Activated B cell treated with CpG ODN at 0.5 μM for 24 hours (primary cell): ENCODE data around the gene TMEM198. TPM values are rescaled to one million over a fixed set of nuclear protein-coding genes. Genes with fewer than 3 reads are reported as not detected.

ENCODE experiments used
- ATAC-seq: fragments of 200-7000 bp; cut with Tn5 transposase; one replicate; pipeline ENCODE4 v1.10.0; 2021; ENCODE audit warnings: low read depth, mild to moderate bottlenecking, moderate library complexity
- CTCF ChIA-PET: fragments of 350-600 bp; sonication (Branson Sonifier 250); formaldehyde crosslinking; loops from one replicate; lab custom pipeline; 2021; ENCODE audit warnings: antibody characterized with exemption; lab: Charles Lee
- POLR2A ChIA-PET: fragments of 350-600 bp; sonication (Branson Sonifier 250); formaldehyde crosslinking; loops from one replicate; lab custom pipeline; 2021; ENCODE audit warnings: antibody characterized with exemption; lab: Charles Lee
- DNase-seq: peaks from one replicate; pipeline ENCODE4 v3.0.0; 2022
- H3K27ac Mint-ChIP-seq: one replicate; pipeline ENCODE4 v1.8.0; 2020; ENCODE audit warnings: mixed read lengths
- H3K27me3 Mint-ChIP-seq: one replicate; pipeline ENCODE4 v1.8.0; 2021; ENCODE audit warnings: mixed read lengths
- H3K36me3 Mint-ChIP-seq: one replicate; pipeline ENCODE4 v1.8.0; 2021; ENCODE audit warnings: low read depth, mixed read lengths
- H3K4me1 Mint-ChIP-seq: one replicate; pipeline ENCODE4 v1.8.0; 2021; ENCODE audit warnings: mixed read lengths
- H3K4me3 Mint-ChIP-seq: one replicate; pipeline ENCODE4 v1.8.0; 2020; ENCODE audit warnings: mild to moderate bottlenecking, mixed read lengths
- H3K9me3 Mint-ChIP-seq: one replicate; pipeline ENCODE4 v1.8.0; 2020; ENCODE audit warnings: mixed read lengths
- intact Hi-C: fragments of 100-400 bp; cut with micrococcal nuclease; formaldehyde crosslinking; loops from one replicate; pipeline ENCODE4 v1.15.1; 2024
- total RNA-seq: library from RNA; stranded (reverse); gene quantifications from 2 replicates; pipeline ENCODE4 v1.2.3, GENCODE V29; 2022
- TF ChIP-seq, protein P1 (sequence below): fragments of 200-600 bp; IDR thresholded peaks from one replicate; pipeline ENCODE4 v1.8.0; 2022; ENCODE audit warnings: antibody characterized with exemption, mild to moderate bottlenecking

The TMEM198 gene
- total RNA-seq, 1 donor from 2014 or later = 1.2 TPM

- CTCF ChIA-PET = interaction anchor here (0.9 kb wide), 1 partner anchor 24 kb away, joined by 3 read pairs; no protein-coding TSS in a partner anchor
- POLR2A ChIA-PET = interaction anchor here (1.1 kb wide), 1 partner anchor 8 kb away, joined by 3 read pairs; the partner anchor contains the start of gene GMPPA
- peaks cover 25% of the 10 kb centered on the region for H3K27me3 Mint-ChIP-seq
- peaks cover 49% of the 10 kb centered on the region for H3K36me3 Mint-ChIP-seq
- intact Hi-C loops = no loop called here
- H3K9me3 Mint-ChIP-seq = no peaks in the 10 kb centered on the region
- H3K4me1 Mint-ChIP-seq = peaks cover 13% of the 10 kb centered on the region
- H3K4me3 Mint-ChIP-seq = no peak overlapping the region
- ATAC-seq (no peak), DNase-seq (no peak)
- TF ChIP-seq, protein P1, sequence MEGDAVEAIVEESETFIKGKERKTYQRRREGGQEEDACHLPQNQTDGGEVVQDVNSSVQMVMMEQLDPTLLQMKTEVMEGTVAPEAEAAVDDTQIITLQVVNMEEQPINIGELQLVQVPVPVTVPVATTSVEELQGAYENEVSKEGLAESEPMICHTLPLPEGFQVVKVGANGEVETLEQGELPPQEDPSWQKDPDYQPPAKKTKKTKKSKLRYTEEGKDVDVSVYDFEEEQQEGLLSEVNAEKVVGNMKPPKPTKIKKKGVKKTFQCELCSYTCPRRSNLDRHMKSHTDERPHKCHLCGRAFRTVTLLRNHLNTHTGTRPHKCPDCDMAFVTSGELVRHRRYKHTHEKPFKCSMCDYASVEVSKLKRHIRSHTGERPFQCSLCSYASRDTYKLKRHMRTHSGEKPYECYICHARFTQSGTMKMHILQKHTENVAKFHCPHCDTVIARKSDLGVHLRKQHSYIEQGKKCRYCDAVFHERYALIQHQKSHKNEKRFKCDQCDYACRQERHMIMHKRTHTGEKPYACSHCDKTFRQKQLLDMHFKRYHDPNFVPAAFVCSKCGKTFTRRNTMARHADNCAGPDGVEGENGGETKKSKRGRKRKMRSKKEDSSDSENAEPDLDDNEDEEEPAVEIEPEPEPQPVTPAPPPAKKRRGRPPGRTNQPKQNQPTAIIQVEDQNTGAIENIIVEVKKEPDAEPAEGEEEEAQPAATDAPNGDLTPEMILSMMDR = no peak
- H3K27ac Mint-ChIP-seq = no peak overlapping the region
Measured at GRCh38 chr2:219506153-219506801, 37.6 kb upstream of the TMEM198 start.

DNA sequence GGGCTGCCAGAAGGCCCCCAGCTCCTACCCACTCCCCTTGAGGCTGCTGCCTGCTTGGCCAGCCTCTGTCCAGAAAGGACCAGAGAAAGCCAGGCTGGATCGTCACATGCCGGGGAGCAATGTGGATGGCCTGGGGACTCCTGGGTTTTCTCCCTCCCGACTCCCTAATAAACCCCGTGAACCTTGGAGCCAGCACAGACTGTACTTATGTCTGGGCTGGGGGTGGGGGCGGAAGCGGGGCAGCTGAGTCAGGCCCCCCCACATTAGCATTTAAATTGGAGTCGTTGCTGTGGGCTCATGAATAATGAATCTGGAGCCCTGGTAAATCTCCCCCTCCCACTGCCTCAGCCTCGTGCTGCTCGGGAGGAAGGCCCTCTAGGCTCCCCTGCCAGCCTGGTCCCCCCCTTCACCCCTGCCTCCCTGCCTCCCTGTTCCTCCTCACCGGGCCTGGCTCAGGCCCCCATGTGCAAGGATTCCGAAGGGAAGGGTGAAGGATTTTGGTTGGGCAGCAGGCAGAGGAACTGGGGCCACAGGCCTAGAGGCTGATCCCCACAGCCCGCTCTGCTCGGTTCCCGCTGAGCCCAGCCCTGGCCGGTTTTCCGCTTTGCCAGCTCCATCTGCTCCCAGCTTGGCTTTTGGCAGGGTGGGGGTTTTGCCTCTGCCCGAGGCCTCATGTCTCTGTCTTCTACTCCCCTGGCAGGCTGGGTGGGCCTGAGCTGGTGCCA is 36.9 kb upstream of the TMEM198 start:
- Mint-ChIP-seq H3K27ac (no peak overlapping the region), H3K4me1 (peaks cover 17% of the 10 kb centered on the region), H3K36me3 (peaks cover 44% of the 10 kb centered on the region), H3K27me3 (peaks cover 29% of the 10 kb centered on the region), H3K9me3 (no peaks in the 10 kb centered on the region), H3K4me3 (no peak overlapping the region)
- TF ChIP-seq, protein P1 = no peak
- ATAC-seq = no peak
- CTCF ChIA-PET = interaction anchor here (0.9 to 3.4 kb wide), 2 partner anchors 23 kb away, joined by 3 to 16 read pairs; no protein-coding TSS in a partner anchor
- no peak for DNase-seq
- intact Hi-C loops = no loop called here
- POLR2A ChIA-PET = interaction anchor here (1.1 kb wide), 1 partner anchor 9 kb away, joined by 3 read pairs; the partner anchor contains the start of gene GMPPA

- peaks cover 34% of the 10 kb centered on the region for H3K27me3 Mint-ChIP-seq
- no peak overlapping the region for H3K4me3 Mint-ChIP-seq
- POLR2A ChIA-PET = interaction anchor here (1.1 kb wide), 1 partner anchor 9 kb away, joined by 3 read pairs; the partner anchor contains the start of gene GMPPA
- CTCF ChIA-PET = interaction anchor here (1.0 to 3.4 kb wide), 2 partner anchors 12 to 22 kb away, joined by 4 to 16 read pairs; no protein-coding TSS in a partner anchor
- no peak overlapping the region for H3K27ac Mint-ChIP-seq
- H3K9me3 Mint-ChIP-seq = no peaks in the 10 kb centered on the region
- peaks cover 18% of the 10 kb centered on the region for H3K4me1 Mint-ChIP-seq
- TF ChIP-seq, protein P1 = no peak
- DNase-seq (no peak), ATAC-seq (no peak)
- peaks cover 37% of the 10 kb centered on the region for H3K36me3 Mint-ChIP-seq
- intact Hi-C loops = loop anchor here (2.0 kb wide), 1 partner anchor 23 kb away; no protein-coding TSS in a partner anchor
Measured at GRCh38 chr2:219507581-219508443, 36.0 kb upstream of the TMEM198 start.

GRCh38 chr2:219508444-219508734 is 35.4 kb upstream of the TMEM198 start:
- no peak overlapping the region for H3K27ac Mint-ChIP-seq
- intact Hi-C loops = loop anchor here (2.0 kb wide), 1 partner anchor 22 kb away; no protein-coding TSS in a partner anchor
- DNase-seq (no peak), ATAC-seq (no peak)
- H3K4me3 Mint-ChIP-seq = no peak overlapping the region
- H3K9me3 Mint-ChIP-seq = no peaks in the 10 kb centered on the region
- CTCF ChIA-PET = interaction anchor here (1.0 to 3.4 kb wide), 2 partner anchors 13 to 21 kb away, joined by 4 to 16 read pairs; no protein-coding TSS in a partner anchor
- TF ChIP-seq, protein P1 = no peak
- peaks cover 39% of the 10 kb centered on the region for H3K27me3 Mint-ChIP-seq
- POLR2A ChIA-PET = interaction anchor here (1.9 kb wide), 1 partner anchor 9 kb away, joined by 7 read pairs; the partner anchor contains the start of gene GMPPA
- peaks cover 19% of the 10 kb centered on the region for H3K4me1 Mint-ChIP-seq
- H3K36me3 Mint-ChIP-seq = peaks cover 36% of the 10 kb centered on the region
